ENCODE data around the gene CMIP.

CMIP gene

GRCh38 chr16:81545470-81546250 is 101.1 kb downstream of the CMIP start:
- no peak overlapping the region for H3K4me3 ChIP-seq (ENCODE audit: low read depth, low read length)

GRCh38 chr16:81546781-81547180 is 102.2 kb downstream of the CMIP start:
- H3K4me3 ChIP-seq (ENCODE audit: low read depth, low read length) = no peak overlapping the region

- H3K4me3 ChIP-seq (ENCODE audit: low read depth, low read length) = no peak overlapping the region
Observed at GRCh38 chr16:81547194-81547938, 102.8 kb downstream of the CMIP start.

GRCh38 chr16:81547939-81548216 is 103.3 kb downstream of the CMIP start:
- H3K4me3 ChIP-seq (ENCODE audit: low read depth, low read length) = no peak overlapping the region

GRCh38 chr16:81548551-81548875 is 103.9 kb downstream of the CMIP start:
- H3K4me3 ChIP-seq (ENCODE audit: low read depth, low read length) = no peak overlapping the region

- no peak overlapping the region for H3K4me3 ChIP-seq (ENCODE audit: low read depth, low read length)
Observed at GRCh38 chr16:81548876-81549546, 104.4 kb downstream of the CMIP start.

GRCh38 chr16:81549547-81550431 is 105.2 kb downstream of the CMIP start:
- no peak overlapping the region for H3K4me3 ChIP-seq (ENCODE audit: low read depth, low read length)

- no peak overlapping the region for H3K4me3 ChIP-seq (ENCODE audit: low read depth, low read length)
Observed at GRCh38 chr16:81550432-81550808, 105.8 kb downstream of the CMIP start.

- no peak overlapping the region for H3K4me3 ChIP-seq (ENCODE audit: low read depth, low read length)
Observed at GRCh38 chr16:81551151-81551808, 106.7 kb downstream of the CMIP start.

- H3K4me3 ChIP-seq (ENCODE audit: low read depth, low read length) = no peak overlapping the region
Observed at GRCh38 chr16:81551821-81552304, 107.3 kb downstream of the CMIP start.

- no peak overlapping the region for H3K4me3 ChIP-seq (ENCODE audit: low read depth, low read length)
Observed at GRCh38 chr16:81552743-81553079, 108.1 kb downstream of the CMIP start.

GRCh38 chr16:81553080-81553813 is 108.6 kb downstream of the CMIP start:
- H3K4me3 ChIP-seq (ENCODE audit: low read depth, low read length) = no peak overlapping the region

- H3K4me3 ChIP-seq (ENCODE audit: low read depth, low read length) = no peak overlapping the region
Observed at GRCh38 chr16:81553814-81554675, 109.4 kb downstream of the CMIP start.

- H3K4me3 ChIP-seq (ENCODE audit: low read depth, low read length) = no peak overlapping the region
Observed at GRCh38 chr16:81554979-81555378, 110.4 kb downstream of the CMIP start.

- H3K4me3 ChIP-seq (ENCODE audit: low read depth, low read length) = no peak overlapping the region
Observed at GRCh38 chr16:81555660-81556059, 111.1 kb downstream of the CMIP start.

GRCh38 chr16:81556715-81557284 is 112.2 kb downstream of the CMIP start:
- H3K4me3 ChIP-seq (ENCODE audit: low read depth, low read length) = no peak overlapping the region

- H3K4me3 ChIP-seq (ENCODE audit: low read depth, low read length) = no peak overlapping the region
Observed at GRCh38 chr16:81558077-81558443, 113.5 kb downstream of the CMIP start.

GRCh38 chr16:81558444-81559175 is 114.0 kb downstream of the CMIP start:
- no peak overlapping the region for H3K4me3 ChIP-seq (ENCODE audit: low read depth, low read length)

All from iPS-11a (cell line).